Activated CD4-positive, alpha-beta T cell treated with anti-CD3 and anti-CD28 coated beads, Interleukin-2, amount 10 ng/mL, durations not matched to agents 7 days and 5 days (primary cell): Measurements from ENCODE around the gene UNKL. TPM values are rescaled to one million over a fixed set of nuclear protein-coding genes. Genes with fewer than 3 reads are reported as not detected.

Source experiments
- CTCF ChIA-PET: fragments of 350-600 bp; sonication (Branson Sonifier 250); formaldehyde crosslinking; loops from one replicate; lab custom pipeline; 2021; ENCODE audit warnings: antibody characterized with exemption; lab: Charles Lee
- POLR2A ChIA-PET: fragments of 350-600 bp; sonication (Branson Sonifier 250); formaldehyde crosslinking; loops from one replicate; lab custom pipeline; 2021; ENCODE audit warnings: antibody characterized with exemption; lab: Charles Lee
- DNase-seq: peaks from one replicate; pipeline ENCODE4 v3.0.0-alpha.2; 2020
- H3K27ac Mint-ChIP-seq: one replicate; pipeline ENCODE4 v1.8.0; 2021; ENCODE audit warnings: mild to moderate bottlenecking, moderate library complexity, mixed read lengths
- H3K27me3 Mint-ChIP-seq: one replicate; pipeline ENCODE4 v1.8.0; 2021; ENCODE audit warnings: mixed read lengths
- H3K36me3 Mint-ChIP-seq: one replicate; pipeline ENCODE4 v1.8.0; 2021; ENCODE audit warnings: low read depth, mixed read lengths
- H3K4me1 Mint-ChIP-seq: one replicate; pipeline ENCODE4 v1.8.0; 2021; ENCODE audit warnings: mixed read lengths
- H3K4me3 Mint-ChIP-seq: one replicate; pipeline ENCODE4 v1.8.0; 2021; ENCODE audit warnings: mild to moderate bottlenecking, moderate library complexity, mixed read lengths
- H3K9me3 Mint-ChIP-seq: one replicate; pipeline ENCODE4 v1.8.0; 2021; ENCODE audit warnings: mixed read lengths
- total RNA-seq, 2 experiments: library from RNA; stranded (reverse); gene quantifications; one replicate each; pipeline ENCODE4 v1.2.3, GENCODE V29; 2021

Gene UNKL
- total RNA-seq, 2 experiments from 2014 or later, result 31.8 to 37.9 TPM

GRCh38 chr16:1452530-1452929, 38.0 kb upstream of the UNKL start:
- POLR2A ChIA-PET, result no interaction called here
- H3K36me3 Mint-ChIP-seq, result no peaks in the 10 kb centered on the region

GRCh38 chr16:1451702-1452392, 37.3 kb upstream of the UNKL start:
- Mint-ChIP-seq H3K4me1 (no peaks in the 10 kb centered on the region), H3K4me3 (no peak overlapping the region), H3K27ac (no peak overlapping the region), H3K36me3 (no peaks in the 10 kb centered on the region), H3K27me3 (no peaks in the 10 kb centered on the region), H3K9me3 (no peaks in the 10 kb centered on the region)
- CTCF ChIA-PET, result no interaction called here
- POLR2A ChIA-PET, result no interaction called here
- DNase-seq, result no peak

More at GRCh38 chr16:1452530-1452929, 38.0 kb upstream of the UNKL start:
- Mint-ChIP-seq H3K4me1 (no peaks in the 10 kb centered on the region), H3K4me3 (no peak overlapping the region), H3K9me3 (no peaks in the 10 kb centered on the region), H3K27ac (no peak overlapping the region), H3K27me3 (no peaks in the 10 kb centered on the region)
- no peak for DNase-seq
- CTCF ChIA-PET, result interaction anchor here (0.6 kb wide), 1 partner anchor 743 kb away, joined by 4 read pairs; no protein-coding TSS in a partner anchor

- no peaks in the 10 kb centered on the region for H3K4me1 Mint-ChIP-seq
- H3K27me3 Mint-ChIP-seq, result no peaks in the 10 kb centered on the region
- H3K4me3 Mint-ChIP-seq, result no peak overlapping the region
- no peaks in the 10 kb centered on the region for H3K36me3 Mint-ChIP-seq
- ChIA-PET CTCF (no interaction called here), POLR2A (no interaction called here)
- H3K27ac Mint-ChIP-seq, result no peak overlapping the region
- no peaks in the 10 kb centered on the region for H3K9me3 Mint-ChIP-seq
- no peak for DNase-seq
These were observed 36.3 kb upstream of the UNKL start for GRCh38 chr16:1450841-1451240.

- Mint-ChIP-seq H3K4me3 (no peak overlapping the region), H3K27me3 (no peaks in the 10 kb centered on the region), H3K4me1 (no peaks in the 10 kb centered on the region), H3K9me3 (no peaks in the 10 kb centered on the region), H3K36me3 (no peaks in the 10 kb centered on the region), H3K27ac (peak overlapping the region; percentile 57)
- DNase-seq, result no peak
- POLR2A ChIA-PET, result no interaction called here
- CTCF ChIA-PET, result no interaction called here
These were observed 35.7 kb upstream of the UNKL start for GRCh38 chr16:1450218-1450617.

- no peaks in the 10 kb centered on the region for H3K36me3 Mint-ChIP-seq
- POLR2A ChIA-PET, result no interaction called here
- H3K4me3 Mint-ChIP-seq, result no peak overlapping the region
- H3K27me3 Mint-ChIP-seq, result no peaks in the 10 kb centered on the region
- DNase-seq, result no peak
- no peaks in the 10 kb centered on the region for H3K4me1 Mint-ChIP-seq
- H3K9me3 Mint-ChIP-seq, result no peaks in the 10 kb centered on the region
- CTCF ChIA-PET, result no interaction called here
- H3K27ac Mint-ChIP-seq, result no peak overlapping the region
These were observed 34.8 kb upstream of the UNKL start for GRCh38 chr16:1449201-1449788.

- no peak for DNase-seq
- Mint-ChIP-seq H3K4me1 (no peaks in the 10 kb centered on the region), H3K27ac (no peak overlapping the region), H3K27me3 (no peaks in the 10 kb centered on the region), H3K9me3 (no peaks in the 10 kb centered on the region), H3K36me3 (no peaks in the 10 kb centered on the region), H3K4me3 (no peak overlapping the region)
- POLR2A ChIA-PET, result no interaction called here
- CTCF ChIA-PET, result no interaction called here
These were observed 34.1 kb upstream of the UNKL start for GRCh38 chr16:1448536-1449116.

- Mint-ChIP-seq H3K27ac (no peak overlapping the region), H3K4me1 (no peaks in the 10 kb centered on the region), H3K36me3 (no peaks in the 10 kb centered on the region), H3K27me3 (no peaks in the 10 kb centered on the region), H3K9me3 (no peaks in the 10 kb centered on the region), H3K4me3 (no peak overlapping the region)
- POLR2A ChIA-PET, result no interaction called here
- no peak for DNase-seq
- CTCF ChIA-PET, result no interaction called here
These were observed 33.5 kb upstream of the UNKL start for GRCh38 chr16:1447965-1448364.

- CTCF ChIA-PET, result interaction anchor here (0.9 kb wide), 1 partner anchor 26 kb away, joined by 3 read pairs; the partner anchor contains the start of gene UQCC4
- no peak overlapping the region for H3K27ac Mint-ChIP-seq
- H3K36me3 Mint-ChIP-seq, result no peaks in the 10 kb centered on the region
- POLR2A ChIA-PET, result no interaction called here
- H3K4me3 Mint-ChIP-seq, result no peak overlapping the region
- H3K27me3 Mint-ChIP-seq, result no peaks in the 10 kb centered on the region
- H3K4me1 Mint-ChIP-seq, result no peaks in the 10 kb centered on the region
- no peak for DNase-seq
- H3K9me3 Mint-ChIP-seq, result no peaks in the 10 kb centered on the region
These were observed 32.0 kb upstream of the UNKL start for GRCh38 chr16:1446296-1447080.

GRCh38 chr16:1445518-1446203, 31.2 kb upstream of the UNKL start:
- no peaks in the 10 kb centered on the region for H3K36me3 Mint-ChIP-seq
- DNase-seq, result no peak
- ChIA-PET POLR2A (no interaction called here), CTCF (interaction anchor here (0.9 kb wide), 1 partner anchor 25 kb away, joined by 3 read pairs; the partner anchor contains the start of gene UQCC4)
- H3K4me3 Mint-ChIP-seq, result no peak overlapping the region
- no peaks in the 10 kb centered on the region for H3K4me1 Mint-ChIP-seq
- H3K27ac Mint-ChIP-seq, result no peak overlapping the region
- no peaks in the 10 kb centered on the region for H3K9me3 Mint-ChIP-seq
- no peaks in the 10 kb centered on the region for H3K27me3 Mint-ChIP-seq

- no peaks in the 10 kb centered on the region for H3K9me3 Mint-ChIP-seq
- POLR2A ChIA-PET, result no interaction called here
- DNase-seq, result no peak
These were observed 30.4 kb upstream of the UNKL start for GRCh38 chr16:1444730-1445517.

GRCh38 chr16:1443980-1444729, 29.7 kb upstream of the UNKL start, which contains the start of gene CCDC154:
Gene CCDC154, minus strand, starts transcription at chr16:1444556. Its CDS starts 234 bp downstream, at chr16:1444322.
- ChIA-PET POLR2A (no interaction called here), CTCF (interaction anchor here (0.8 kb wide), 1 partner anchor 15 kb away, joined by 3 read pairs; no protein-coding TSS in a partner anchor)
- H3K27ac Mint-ChIP-seq, result no peak within 1 kb of the TSS
- no peaks in the 10 kb centered on the region for H3K9me3 Mint-ChIP-seq
- H3K36me3 Mint-ChIP-seq, result no peaks in the 10 kb centered on the region
- no peak within 1 kb of the TSS for H3K4me3 Mint-ChIP-seq
- no peak for DNase-seq
- no peaks in the 10 kb centered on the region for H3K4me1 Mint-ChIP-seq
- no peaks in the 10 kb centered on the region for H3K27me3 Mint-ChIP-seq

More at GRCh38 chr16:1444730-1445517, 30.4 kb upstream of the UNKL start:
- CTCF ChIA-PET, result interaction anchor here (0.9 kb wide), 1 partner anchor 24 kb away, joined by 3 read pairs; the partner anchor contains the start of gene UQCC4
- Mint-ChIP-seq H3K4me3 (no peak overlapping the region), H3K36me3 (no peaks in the 10 kb centered on the region), H3K27me3 (no peaks in the 10 kb centered on the region), H3K27ac (no peak overlapping the region), H3K4me1 (no peaks in the 10 kb centered on the region)
